Nephron progenitor cell (in vitro differentiated cells): ENCODE data around the gene SPATA16.
"Not testable (repeated sequence)": the region's sequence is repeated elsewhere in the genome, so short reads cannot be mapped to it uniquely, and the experiment has no call there.

ENCODE experiments used
- DNase-seq: peaks from one replicate; pipeline ENCODE4 v3.0.0; 2021
- H3K27ac Mint-ChIP-seq: 2 replicates; pipeline ENCODE4 v1.8.0; 2021; ENCODE audit warnings: mild to moderate bottlenecking, moderate library complexity, mixed read lengths
- H3K27me3 Mint-ChIP-seq: 2 replicates; pipeline ENCODE4 v1.8.0; 2021; ENCODE audit warnings: mild to moderate bottlenecking, low read depth, mixed read lengths; ENCODE audit not compliant: poor library complexity
- H3K36me3 Mint-ChIP-seq: 2 replicates; pipeline ENCODE4 v1.8.0; 2021; ENCODE audit warnings: low read depth, mixed read lengths
- H3K4me1 Mint-ChIP-seq: 2 replicates; pipeline ENCODE4 v1.8.0; 2021; ENCODE audit warnings: mixed read lengths
- H3K4me3 Mint-ChIP-seq: 2 replicates; pipeline ENCODE4 v1.8.0; 2021; ENCODE audit warnings: mild to moderate bottlenecking, moderate library complexity, mixed read lengths
- H3K9me3 Mint-ChIP-seq: 2 replicates; pipeline ENCODE4 v1.8.0; 2021; ENCODE audit warnings: mild to moderate bottlenecking, moderate library complexity, mixed read lengths
- CTCF ChIP-seq: fragments of 200-600 bp; sonication (generic); IDR thresholded peaks from 2 replicates; pipeline ENCODE4 v1.5.0; 2021; ENCODE audit warnings: antibody characterized with exemption

The SPATA16 gene

GRCh38 chr3:172972717-172973116 lies 168.3 kb downstream of the SPATA16 start:
- Mint-ChIP-seq H3K4me3 (no peak overlapping the region), H3K9me3 (no peaks in the 10 kb centered on the region), H3K36me3 (no peaks in the 10 kb centered on the region), H3K4me1 (no peaks in the 10 kb centered on the region), H3K27me3 (no peaks in the 10 kb centered on the region), H3K27ac (no peak overlapping the region)
- no peak for TF ChIP-seq CTCF
- no peak for DNase-seq

GRCh38 chr3:172972067-172972466 lies 169.0 kb downstream of the SPATA16 start:
- no peaks in the 10 kb centered on the region for H3K27me3 Mint-ChIP-seq
- TF ChIP-seq CTCF, result no peak
- no peaks in the 10 kb centered on the region for H3K9me3 Mint-ChIP-seq
- no peak overlapping the region for H3K4me3 Mint-ChIP-seq
- DNase-seq, result no peak
- no peaks in the 10 kb centered on the region for H3K4me1 Mint-ChIP-seq
- H3K27ac Mint-ChIP-seq, result no peak overlapping the region
- H3K36me3 Mint-ChIP-seq, result no peaks in the 10 kb centered on the region

GRCh38 chr3:172968646-172969045 lies 172.4 kb downstream of the SPATA16 start:
- Mint-ChIP-seq H3K27ac (no peak overlapping the region), H3K4me3 (no peak overlapping the region), H3K27me3 (no peaks in the 10 kb centered on the region), H3K4me1 (no peaks in the 10 kb centered on the region), H3K9me3 (no peaks in the 10 kb centered on the region), H3K36me3 (no peaks in the 10 kb centered on the region)
- TF ChIP-seq CTCF, result no peak
- no peak for DNase-seq

- no peak for TF ChIP-seq CTCF
- H3K27me3 Mint-ChIP-seq, result no peaks in the 10 kb centered on the region
- H3K4me3 Mint-ChIP-seq, result no peak overlapping the region
- no peaks in the 10 kb centered on the region for H3K9me3 Mint-ChIP-seq
- H3K4me1 Mint-ChIP-seq, result no peaks in the 10 kb centered on the region
- no peaks in the 10 kb centered on the region for H3K36me3 Mint-ChIP-seq
- no peak for DNase-seq
- H3K27ac Mint-ChIP-seq, result peak overlapping the region; percentile 26
Observed at GRCh38 chr3:172965256-172965655, 175.8 kb downstream of the SPATA16 start.

GRCh38 chr3:172960626-172961182 lies 180.3 kb downstream of the SPATA16 start:
- not testable (repeated sequence) for H3K4me3 Mint-ChIP-seq, H3K27me3 Mint-ChIP-seq, DNase-seq, H3K27ac Mint-ChIP-seq, H3K4me1 Mint-ChIP-seq, H3K9me3 Mint-ChIP-seq, H3K36me3 Mint-ChIP-seq

- Mint-ChIP-seq H3K4me3 (no peak overlapping the region), H3K9me3 (no peaks in the 10 kb centered on the region), H3K4me1 (no peaks in the 10 kb centered on the region), H3K36me3 (no peaks in the 10 kb centered on the region), H3K27me3 (no peaks in the 10 kb centered on the region), H3K27ac (no peak overlapping the region)
- DNase-seq, result no peak
- TF ChIP-seq CTCF, result no peak
Observed at GRCh38 chr3:172958565-172958964, 182.5 kb downstream of the SPATA16 start.
